GM18867 (cell line): ENCODE results near the gene MCM7.
A peak's percentile ranks its signal among the peaks of the same experiment; 100 is the strongest.

Source experiments
- ATAC-seq: cut with Tn5 transposase; IDR thresholded peaks from one replicate; pipeline ENCODE4 v1.9.1; 2021; ENCODE audit warnings: mild to moderate bottlenecking, moderate library complexity; ENCODE audit not compliant: unreplicated experiment

Gene MCM7

DNA sequence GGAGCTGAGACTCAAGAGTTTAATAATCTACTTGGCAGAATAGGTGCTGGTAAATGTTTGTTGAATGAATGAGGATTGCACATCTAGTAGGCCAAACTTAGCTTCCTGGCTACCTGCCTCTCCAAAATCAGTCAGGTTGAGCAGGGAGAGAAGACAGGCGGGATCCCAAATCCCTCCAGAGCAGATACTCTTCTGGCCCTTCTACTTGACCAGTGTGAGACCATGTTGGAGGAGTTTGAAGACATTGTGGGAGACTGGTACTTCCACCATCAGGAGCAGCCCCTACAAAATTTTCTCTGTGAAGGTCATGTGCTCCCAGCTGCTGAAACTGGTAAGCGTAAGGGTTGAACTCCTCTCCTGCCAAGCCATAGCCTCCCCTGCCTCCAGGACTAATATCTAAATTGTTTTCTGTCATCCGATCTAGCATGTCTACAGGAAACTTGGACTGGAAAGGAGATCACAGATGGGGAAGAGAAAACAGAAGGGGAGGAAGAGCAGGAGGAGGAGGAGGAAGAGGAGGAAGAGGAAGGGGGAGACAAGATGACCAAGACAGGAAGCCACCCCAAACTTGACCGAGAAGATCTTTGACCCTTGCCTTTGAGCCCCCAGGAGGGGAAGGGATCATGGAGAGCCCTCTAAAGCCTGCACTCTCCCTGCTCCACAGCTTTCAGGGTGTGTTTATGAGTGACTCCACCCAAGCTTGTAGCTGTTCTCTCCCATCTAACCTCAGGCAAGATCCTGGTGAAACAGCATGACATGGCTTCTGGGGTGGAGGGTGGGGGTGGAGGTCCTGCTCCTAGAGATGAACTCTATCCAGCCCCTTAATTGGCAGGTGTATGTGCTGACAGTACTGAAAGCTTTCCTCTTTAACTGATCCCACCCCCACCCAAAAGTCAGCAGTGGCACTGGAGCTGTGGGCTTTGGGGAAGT is 23.4 kb upstream of the MCM7 start:
- ATAC-seq = no peak

DNA sequence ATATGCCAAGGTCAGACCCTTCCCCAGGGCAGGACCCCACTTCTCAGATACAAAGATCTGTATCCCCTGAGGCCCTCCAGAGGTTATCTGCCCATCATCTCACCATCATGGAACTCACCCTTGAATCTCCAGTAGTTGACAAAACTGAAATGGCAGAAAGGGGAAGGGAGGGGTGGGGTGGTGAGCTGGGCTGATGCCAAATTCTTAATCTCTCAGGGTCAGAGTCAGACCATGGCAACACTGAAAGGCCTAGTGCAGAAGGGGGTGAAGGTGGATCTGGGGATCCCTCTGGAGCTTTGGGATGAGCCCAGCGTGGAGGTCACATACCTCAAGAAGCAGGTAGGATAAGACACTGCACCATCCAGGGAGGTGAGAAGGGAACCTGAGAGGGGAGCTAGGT is 21.4 kb upstream of the MCM7 start:
- no peak for ATAC-seq

DNA sequence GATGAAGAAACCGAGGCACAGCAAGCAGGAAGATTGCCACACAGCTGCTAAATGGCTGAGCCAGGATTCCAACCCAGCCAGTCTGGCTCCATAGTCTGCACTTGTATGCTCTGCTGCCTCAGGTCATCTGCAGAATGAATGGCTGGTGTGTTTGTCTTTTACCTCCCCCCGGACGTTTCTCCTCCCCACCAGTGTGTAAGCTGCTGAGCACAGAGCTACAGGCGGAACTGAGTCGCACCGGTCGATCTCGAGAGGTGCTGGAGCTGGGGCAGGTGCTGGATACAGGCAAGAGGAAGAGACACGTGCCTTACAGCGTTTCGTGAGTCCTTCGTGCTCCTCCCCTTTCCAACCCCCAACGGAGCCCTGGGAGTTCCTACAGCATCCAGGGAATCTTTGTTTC is 20.9 kb upstream of the MCM7 start:
- ATAC-seq = no peak

DNA sequence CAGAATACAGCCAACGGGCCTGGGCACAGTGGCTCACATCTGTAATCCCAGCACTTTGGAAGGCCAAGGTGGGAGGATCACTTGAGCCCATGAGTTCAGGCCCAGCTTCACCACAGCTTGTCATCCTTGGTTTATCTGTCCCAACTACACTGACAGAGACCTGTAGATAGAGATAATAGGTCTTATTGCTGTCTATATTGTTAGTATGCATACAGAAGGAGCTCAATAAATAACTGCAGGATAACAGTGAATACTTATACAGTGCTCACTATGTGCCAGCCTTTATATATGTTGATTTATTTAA is 19.5 kb upstream of the MCM7 start:
- ATAC-seq = no peak

DNA sequence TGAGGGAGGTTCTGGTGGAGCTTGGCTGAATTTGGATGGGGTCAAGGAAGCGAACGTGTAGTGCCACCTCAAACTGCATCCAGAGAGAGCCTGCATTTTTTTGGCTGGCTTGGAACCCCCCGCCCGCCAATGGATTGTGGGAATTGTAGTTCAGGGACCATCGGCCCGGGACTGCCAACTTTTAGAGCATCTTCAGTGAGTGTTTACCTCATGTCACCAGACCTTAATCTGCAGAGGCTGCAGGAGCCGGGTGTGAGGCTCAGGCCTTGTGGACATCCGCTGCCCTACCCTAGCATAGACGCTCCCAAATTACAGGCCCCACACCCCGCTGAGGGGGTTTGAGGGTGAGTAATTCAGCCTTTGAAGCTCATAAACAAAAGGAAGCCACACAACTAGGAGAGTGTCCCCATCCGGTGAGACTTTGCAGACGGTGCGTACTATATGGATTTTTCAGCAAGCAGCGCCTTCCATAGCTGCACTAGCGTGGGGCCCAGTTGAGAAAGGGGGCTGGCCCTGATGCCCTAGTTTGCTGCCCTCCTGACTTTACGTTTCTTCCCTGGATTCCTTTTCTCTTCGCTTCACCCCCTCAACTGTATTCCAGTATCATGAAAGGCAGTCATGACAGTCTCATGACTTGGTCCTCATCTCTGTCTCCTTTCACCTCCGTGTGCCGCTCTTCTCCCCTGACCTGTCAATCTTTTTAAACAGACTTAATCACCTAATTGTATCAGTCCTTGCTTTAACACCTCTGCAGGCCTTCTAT is 19.0 kb upstream of the MCM7 start:
- peak; percentile 33 for ATAC-seq

DNA sequence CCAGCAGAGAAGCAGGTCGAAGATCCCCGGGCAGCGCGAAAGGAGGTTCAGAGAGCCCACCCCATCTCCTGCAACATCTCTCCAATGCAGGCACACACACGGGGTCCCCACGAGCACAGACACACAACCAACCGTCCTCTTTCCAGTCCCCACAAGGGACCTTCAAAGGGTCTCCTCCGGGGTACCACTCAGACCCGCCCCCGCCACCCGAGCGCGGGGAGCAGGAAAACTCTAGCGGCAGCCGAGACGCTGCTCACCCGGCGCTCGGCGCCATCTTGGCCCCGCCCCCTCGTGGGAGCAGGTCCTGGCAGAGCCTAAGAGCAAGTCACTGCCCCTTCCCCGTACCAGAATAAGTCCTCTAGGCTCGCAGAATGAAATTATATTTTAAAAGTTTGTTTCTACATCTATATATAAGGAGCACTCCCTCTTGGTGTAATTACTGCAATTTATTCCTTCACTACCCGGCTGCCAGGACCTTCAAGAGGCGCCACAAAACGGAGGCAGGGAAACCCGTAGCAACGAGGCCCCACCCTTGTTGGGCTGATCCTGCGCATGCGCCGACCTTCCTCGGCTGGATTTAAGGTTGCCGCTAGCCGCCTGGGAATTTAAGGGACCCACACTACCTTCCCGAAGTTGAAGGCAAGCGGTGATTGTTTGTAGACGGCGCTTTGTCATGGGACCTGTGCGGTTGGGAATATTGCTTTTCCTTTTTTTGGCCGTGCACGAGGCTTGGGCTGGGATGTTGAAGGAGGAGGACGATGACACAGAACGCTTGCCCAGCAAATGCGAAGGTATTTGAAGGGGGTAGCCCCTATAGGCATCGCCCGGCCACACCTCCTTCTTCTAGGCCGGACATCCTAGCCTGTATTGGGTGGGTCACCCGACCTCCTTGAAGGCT is 18.1 kb upstream of the MCM7 start, which contains the start of the genes CNPY4 and TAF6:
Gene CNPY4 (plus strand): TSS at position 563 of the 898 bp plus-strand sequence. CDS start 111 bp downstream, at position 674.
Gene TAF6 (minus strand): TSS at position 287 of the 898 bp plus-strand sequence. CDS start 5,149 bp downstream, outside the sequence.
- ATAC-seq = peak; percentile 69

DNA sequence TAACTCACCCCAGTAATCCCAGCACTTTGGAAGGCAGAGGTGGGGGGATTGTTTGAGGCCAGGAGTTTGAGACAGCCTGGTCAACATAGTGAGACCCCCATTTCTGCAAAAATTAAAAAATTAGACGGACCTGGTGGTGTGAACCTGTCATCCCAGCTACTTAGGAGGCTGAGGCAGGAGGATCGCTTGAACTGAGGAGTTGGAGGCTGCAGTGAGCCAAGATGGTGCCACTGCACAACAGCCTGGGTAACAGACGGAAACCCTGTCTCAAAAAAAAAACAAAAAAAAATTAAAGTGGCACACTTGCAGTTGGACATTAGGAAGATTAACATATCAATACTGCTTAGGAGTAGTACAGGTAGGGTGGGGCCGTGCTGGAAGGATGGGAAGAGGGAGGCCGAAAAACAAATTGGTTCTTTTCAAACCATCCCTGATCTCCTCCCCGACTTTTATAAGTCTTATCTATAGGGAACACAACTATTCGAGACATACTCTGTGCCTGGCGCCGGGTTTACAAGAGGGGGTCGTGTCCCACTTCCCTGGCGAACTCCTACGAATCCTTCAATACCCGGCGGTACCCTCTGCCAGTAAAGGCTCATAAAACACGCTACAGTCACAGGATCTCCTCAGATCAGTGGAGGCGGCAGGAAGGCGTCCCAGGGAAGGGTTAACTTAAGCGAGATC is 17.3 kb upstream of the MCM7 start:
- ATAC-seq = no peak

DNA sequence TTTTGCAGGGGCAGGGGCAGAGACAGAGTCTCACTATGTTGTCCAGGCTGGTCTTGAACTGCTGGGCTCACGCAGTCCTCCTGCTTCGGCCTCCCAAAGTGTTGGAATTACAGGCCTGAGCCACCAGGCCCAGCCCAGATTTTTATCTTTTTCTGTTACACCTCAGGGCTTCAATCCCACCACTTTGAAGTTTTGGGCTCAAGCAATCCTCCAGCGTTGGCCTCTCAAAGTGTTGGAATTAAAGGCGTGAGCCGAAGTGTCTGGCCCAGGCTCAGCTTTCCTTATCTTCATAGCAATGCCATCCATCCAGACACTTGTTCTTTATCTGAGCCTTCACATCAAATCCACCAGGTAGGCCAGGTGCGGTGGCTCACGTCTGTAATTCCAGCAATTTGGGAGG is 13.8 kb upstream of the MCM7 start:
- ATAC-seq = no peak

DNA sequence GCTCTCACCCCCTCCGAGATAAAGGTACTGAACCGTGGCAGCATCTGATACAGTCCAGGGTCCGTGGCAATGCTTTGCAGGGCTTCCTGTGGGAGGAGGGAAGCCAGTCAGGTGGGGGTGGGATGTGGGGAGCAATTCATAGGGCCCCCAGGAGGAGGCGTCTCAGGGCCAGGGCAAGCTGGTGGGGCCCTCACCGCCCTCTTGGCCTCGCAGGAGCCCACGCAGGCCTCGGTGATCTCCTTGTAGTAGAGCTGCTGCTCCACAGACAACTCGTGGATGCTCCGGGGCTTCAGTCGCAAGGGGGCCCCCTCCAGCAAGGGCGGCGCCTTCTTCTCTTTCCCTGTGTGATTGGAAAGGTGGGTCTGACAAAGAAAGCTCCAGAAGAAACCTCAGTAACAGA is 10.7 kb upstream of the MCM7 start:
- ATAC-seq = no peak

DNA sequence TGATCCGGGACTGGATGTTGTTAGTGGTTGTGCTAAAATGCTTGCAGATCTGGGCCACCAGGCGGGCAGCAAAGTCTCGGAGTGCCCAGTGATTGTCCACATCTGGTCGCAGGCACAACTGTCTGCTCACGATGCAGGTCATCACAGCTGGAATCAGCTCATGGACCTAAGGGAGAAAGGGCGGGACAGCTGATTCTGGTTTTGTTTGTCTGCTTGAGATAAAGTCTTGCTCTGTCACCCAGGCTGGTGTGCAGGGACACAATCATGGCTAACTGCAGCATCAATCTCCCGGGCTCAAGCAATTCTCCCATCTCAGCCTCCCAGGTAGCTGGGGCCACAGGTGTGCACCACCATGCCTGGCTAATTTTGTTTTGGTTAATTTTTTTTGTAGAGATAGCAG is 10.0 kb upstream of the MCM7 start:
- no peak for ATAC-seq

DNA sequence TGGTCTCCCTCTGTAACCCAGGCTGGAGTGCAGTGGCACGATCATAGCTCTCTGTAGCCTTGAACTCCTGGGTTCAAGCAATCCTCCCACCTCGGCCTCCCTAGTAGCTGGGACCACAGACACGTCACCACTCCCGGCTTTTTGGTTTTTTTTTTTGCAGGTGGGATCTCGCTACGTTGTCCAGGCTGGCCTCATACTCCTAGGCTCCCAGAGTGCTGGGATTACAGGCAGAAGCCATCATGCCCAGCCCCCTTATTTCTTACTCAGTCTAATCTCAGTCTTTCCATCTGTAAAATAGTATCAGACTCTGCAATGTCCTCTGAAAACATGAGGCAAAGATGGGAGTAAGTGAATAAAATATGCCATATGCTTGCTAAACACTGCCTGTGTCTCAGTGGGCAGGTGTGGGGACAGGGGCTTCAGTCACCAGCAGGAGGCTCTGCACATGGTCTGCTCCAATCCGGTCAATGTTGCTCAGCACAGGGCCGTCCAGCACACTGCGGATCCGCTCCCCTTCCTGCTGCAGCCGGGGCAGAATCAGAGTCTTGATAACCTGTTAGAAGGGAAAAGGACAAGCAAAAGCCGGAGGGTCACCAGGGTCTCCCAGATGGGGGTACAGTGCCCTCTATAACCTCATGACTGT is 8.4 kb upstream of the MCM7 start:
- ATAC-seq = no peak

DNA sequence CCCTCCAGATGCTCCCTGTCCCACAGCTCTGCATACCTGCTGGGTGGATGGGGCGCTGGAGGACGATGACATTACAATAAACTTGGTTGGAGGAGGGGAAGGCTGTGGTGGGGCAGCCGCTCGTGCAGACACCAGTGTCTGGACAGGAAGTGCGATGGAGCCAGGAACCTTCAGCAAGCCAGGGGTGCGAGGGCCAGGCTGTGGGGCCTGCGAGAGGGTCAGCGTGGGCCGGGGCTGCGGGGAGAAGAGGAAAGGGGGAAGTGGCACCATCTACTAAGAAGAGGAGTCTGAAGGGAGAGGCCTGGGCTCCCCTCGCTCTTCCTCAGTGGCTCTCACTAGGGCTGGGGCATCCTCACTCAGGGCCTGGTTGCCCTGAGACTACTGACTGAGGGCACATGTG is 6.7 kb upstream of the MCM7 start:
- ATAC-seq = no peak

DNA sequence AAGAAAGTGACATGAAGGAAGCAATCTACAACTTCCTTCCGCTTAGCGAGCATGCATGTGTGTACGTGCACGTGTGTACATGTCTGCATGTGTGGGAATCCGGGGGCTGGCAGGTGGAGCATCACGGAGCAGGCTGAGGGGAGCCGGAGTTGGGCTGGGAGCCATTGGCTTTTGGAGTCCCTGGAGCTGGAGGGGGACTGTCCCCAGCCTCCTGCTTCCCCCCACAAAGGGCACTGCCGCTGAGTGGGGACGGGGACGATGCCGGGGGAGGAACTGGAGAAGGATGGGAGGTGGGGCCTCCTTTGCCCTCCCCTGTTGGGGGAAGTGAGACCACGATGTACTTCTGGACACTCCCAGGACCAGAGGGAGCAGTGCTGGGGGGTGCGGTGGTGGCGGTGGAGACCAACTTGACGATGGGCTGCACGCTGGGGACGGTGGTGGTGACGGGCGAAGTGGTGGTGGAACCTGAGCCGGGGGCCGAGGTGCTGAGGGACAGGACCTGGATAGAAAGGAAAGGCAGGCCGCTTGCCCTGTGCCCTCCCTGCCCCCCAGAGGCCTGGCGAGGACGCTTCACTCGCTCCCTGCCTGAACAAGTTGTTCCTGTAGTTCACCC is 6.0 kb upstream of the MCM7 start:
- no peak for ATAC-seq

DNA sequence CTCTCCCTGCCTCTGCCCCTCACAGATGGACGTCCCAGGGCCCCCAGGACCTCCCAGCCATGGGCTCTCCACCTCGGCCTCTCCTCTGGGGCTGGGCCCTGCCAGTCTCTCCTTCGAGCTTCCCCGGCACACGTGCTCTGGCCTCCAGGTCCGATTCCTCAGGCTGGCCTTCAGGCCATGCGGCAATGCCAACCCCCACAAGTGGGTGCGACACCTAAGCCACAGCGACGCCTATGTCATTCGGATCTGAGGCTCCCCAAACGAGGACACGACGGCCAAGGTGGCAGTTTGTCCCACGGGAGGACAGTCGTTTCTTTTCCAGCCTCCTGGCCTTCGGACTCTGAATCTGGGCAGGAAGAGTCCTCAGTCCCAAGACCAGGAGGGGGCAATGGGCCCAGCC is 5.4 kb upstream of the MCM7 start:
- no peak for ATAC-seq

DNA sequence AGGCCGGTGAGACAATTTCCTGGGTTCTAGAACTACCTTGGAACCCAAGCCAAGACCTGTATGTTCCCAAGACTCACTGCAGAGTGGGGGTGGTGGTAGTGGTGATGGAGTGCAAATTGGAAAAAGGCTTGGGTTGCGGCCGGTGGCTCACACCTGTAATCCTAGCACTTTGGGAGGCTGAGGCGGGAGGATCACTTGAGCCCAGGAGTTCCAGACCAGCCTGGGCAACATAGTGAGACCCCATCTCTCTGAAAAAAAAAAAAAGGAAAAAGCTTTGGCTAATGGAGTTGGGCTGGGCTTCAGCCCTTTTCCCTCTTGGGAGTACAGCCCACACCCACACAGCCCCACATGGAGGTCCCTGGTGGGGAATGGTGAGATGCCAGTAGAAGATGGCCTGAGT is 4.3 kb upstream of the MCM7 start:
- ATAC-seq = no peak

DNA sequence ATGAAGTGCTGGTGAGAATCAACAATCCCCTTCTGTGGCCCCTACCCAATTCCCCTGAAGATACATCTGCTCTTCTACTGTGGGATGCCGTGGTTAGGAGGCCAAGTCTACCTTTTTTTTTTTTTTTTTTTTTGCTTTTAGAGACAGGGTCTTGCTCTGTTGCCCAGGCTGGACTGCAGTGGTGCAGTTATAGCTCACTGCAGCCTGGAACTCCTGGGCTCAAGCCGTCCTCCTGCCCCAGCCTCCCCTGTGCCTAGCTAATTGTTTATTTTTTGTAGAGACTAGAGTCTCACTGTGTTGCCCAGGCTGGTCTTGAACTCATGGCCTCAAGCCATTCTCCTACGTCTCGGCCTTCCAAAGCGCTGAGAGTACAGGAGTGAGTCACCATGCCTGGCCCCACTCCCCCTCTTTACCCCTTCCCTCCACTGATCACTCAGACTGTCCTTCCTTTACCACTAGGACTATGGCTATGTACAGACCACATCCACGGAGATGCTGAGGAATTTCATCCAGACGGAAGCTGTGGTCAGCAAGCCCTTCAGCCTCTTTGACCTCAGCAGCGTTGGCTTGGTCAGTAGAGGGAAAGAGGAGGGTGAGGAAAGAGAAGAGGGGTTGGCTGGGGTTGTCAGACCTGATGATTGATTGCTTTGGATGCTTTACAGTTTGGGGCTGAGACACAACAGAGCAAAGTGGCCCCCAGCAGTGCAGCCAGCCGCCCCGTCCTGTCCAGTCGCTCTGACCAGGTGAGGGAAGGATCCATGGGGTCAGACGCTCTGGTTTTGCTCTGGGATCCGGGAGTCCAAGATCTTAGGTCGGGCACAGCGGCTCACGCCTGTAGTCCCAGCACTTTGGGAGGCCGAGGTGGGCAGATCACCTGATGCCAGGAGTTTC is 2.0 kb upstream of the MCM7 start:
- no peak for ATAC-seq

DNA sequence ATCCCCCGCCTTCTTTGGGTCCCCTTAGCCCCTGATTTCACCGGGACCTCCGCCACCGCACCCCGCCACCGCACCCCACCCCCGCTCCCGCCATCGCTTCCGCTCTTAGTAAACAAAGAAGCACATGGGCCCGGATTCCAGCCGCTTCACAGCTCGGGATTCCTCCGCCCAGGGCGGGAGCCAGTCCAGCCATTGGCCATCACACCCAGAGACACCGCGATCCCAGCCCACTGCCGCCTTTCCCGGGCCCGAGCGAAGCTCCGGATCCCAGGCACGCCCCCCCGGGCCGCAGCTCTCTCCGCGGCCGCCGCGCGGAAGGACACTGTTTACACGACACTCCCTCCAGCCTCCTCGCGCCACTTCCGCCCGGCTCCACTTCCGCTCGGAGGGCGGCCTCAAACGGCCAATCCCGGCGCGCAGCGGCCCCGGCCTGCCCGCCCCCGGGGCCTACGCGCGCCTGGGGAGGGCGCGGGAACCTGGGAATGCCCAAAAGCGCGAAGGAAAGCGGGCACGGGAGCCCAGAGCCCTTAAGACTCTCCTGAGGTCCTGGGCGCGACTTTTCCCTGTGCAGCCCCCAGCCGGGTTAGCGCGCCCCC is 679 bp downstream of the MCM7 start:
- peak; percentile 58 for ATAC-seq

DNA sequence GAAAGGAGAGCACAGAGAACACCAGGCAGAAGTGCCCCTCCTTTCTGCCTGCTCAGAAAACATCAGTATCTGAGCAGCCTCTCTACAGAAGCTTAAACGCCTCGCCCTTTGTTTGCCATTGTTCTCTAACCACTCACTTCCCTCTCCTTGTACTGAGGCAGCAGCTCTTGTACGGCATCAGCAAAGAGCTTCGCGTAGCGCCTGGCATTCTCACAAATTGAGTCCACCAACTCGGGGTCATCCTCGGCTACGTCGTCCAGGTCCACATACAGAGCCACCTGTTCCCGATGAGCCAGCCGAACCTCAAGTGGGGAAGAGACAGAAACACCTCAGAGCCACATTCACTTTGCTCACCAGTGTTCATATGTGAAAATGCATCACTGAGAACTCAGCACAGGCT is 1.7 kb downstream of the MCM7 start:
- no peak for ATAC-seq
